ENCODE measurements around the gene FAM177A1. TPM values are rescaled to one million over a fixed set of nuclear protein-coding genes. Genes with fewer than 3 reads are reported as not detected.

The FAM177A1 gene
- total RNA-seq, 1 experiment from 2014 or later: 46.7 TPM

GRCh38 chr14:35020713-35021112 lies 25.4 kb upstream of the FAM177A1 start:
- CTCF ChIA-PET: no interaction called here
- no peak for DNase-seq (ENCODE audit: low read depth, low spot score)
- POLR2A ChIA-PET: no interaction called here
- no peak overlapping the region for H3K27ac ChIP-seq (ENCODE audit: low read length)
- BruUV-seq (replicated peaks): no TSS peak
- in situ Hi-C loops (cut with HindIII; ENCODE audit: low pct_unique_long_range_greater_than_20kb, low sequenced_read_pairs) (no loop called here), intact Hi-C loops (cut with micrococcal nuclease; ENCODE audit: unreplicated experiment) (no loop called here)
- peaks cover 28% of the 10 kb centered on the region for H3K36me3 ChIP-seq (ENCODE audit: control insufficient read depth, insufficient read depth, low read length)
- no peaks in the 10 kb centered on the region for H3K27me3 ChIP-seq (ENCODE audit: control insufficient read depth, insufficient read depth, low read length)
- H3K4me3 ChIP-seq (ENCODE audit: low read depth in 2 of 2, low read length in 2 of 2): no peak overlapping the region
- TF ChIP-seq REST (IDR thresholded peaks at IDR 0.05; ENCODE audit: insufficient read depth in 1 of 2, low read depth in 2 of 2, low read length in 1 of 2) (no peak), CTCF (IDR thresholded peaks at IDR 0.05) (no peak), SIN3A (IDR thresholded peaks at IDR 0.05; ENCODE audit: borderline replicate concordance, insufficient read depth, low read depth, low read length) (no peak), TCF7L2 (IDR thresholded peaks at IDR 0.05; ENCODE audit: low read depth, low read length) (no peak), POLR2AphosphoS5 (IDR thresholded peaks at IDR 0.05; ENCODE audit: low read depth, low read length) (no peak)
- no peaks in the 10 kb centered on the region for H3K9me3 ChIP-seq (ENCODE audit: control insufficient read depth, insufficient read depth, low read depth, low read length)
- H3K4me1 ChIP-seq (ENCODE audit: control insufficient read depth, insufficient read depth, low read length): no peaks in the 10 kb centered on the region
- ATAC-seq: no peak

- in situ Hi-C loops (cut with HindIII; ENCODE audit: low pct_unique_long_range_greater_than_20kb, low sequenced_read_pairs): no loop called here
- H3K36me3 ChIP-seq (ENCODE audit: control insufficient read depth, insufficient read depth, low read length): peaks cover 17% of the 10 kb centered on the region
- DNase-seq (ENCODE audit: low read depth, low spot score): no peak
- no peak for ATAC-seq
- ChIA-PET POLR2A (no interaction called here), CTCF (no interaction called here)
- H3K9me3 ChIP-seq (ENCODE audit: control insufficient read depth, insufficient read depth, low read depth, low read length): no peaks in the 10 kb centered on the region
- H3K27ac ChIP-seq (ENCODE audit: low read length): no peak overlapping the region
- no TSS peak for BruUV-seq (replicated peaks)
- no peak overlapping the region for H3K4me3 ChIP-seq (ENCODE audit: low read depth in 2 of 2, low read length in 2 of 2)
- TF ChIP-seq TCF7L2 (IDR thresholded peaks at IDR 0.05; ENCODE audit: low read depth, low read length) (no peak), POLR2AphosphoS5 (IDR thresholded peaks at IDR 0.05; ENCODE audit: low read depth, low read length) (no peak), REST (IDR thresholded peaks at IDR 0.05; ENCODE audit: insufficient read depth in 1 of 2, low read depth in 2 of 2, low read length in 1 of 2) (no peak), CTCF (IDR thresholded peaks at IDR 0.05) (no peak)
- intact Hi-C loops (cut with micrococcal nuclease; ENCODE audit: unreplicated experiment): no loop called here
- no peaks in the 10 kb centered on the region for H3K4me1 ChIP-seq (ENCODE audit: control insufficient read depth, insufficient read depth, low read length)
- H3K27me3 ChIP-seq (ENCODE audit: control insufficient read depth, insufficient read depth, low read length): no peaks in the 10 kb centered on the region
These were observed 17.6 kb upstream of the FAM177A1 start for GRCh38 chr14:35028435-35028834.
